HUES64 (cell line): ENCODE measurements around the gene TRMT61B.
A peak's percentile ranks its signal among the peaks of the same experiment; 100 is the strongest.

ENCODE experiments used
- H3K27ac ChIP-seq: 2 replicates; pipeline ENCODE4 v1.7.0; 2013; ENCODE audit warnings: low read depth, low read length, inconsistent platforms
- H3K27me3 ChIP-seq: 2 replicates; pipeline ENCODE4 v1.6.1; 2013; ENCODE audit warnings: mild to moderate bottlenecking, low read length; ENCODE audit not compliant: insufficient read depth
- H3K36me3 ChIP-seq: 2 replicates; pipeline ENCODE4 v1.6.1; 2013; ENCODE audit warnings: mild to moderate bottlenecking, low read length; ENCODE audit not compliant: insufficient read depth
- H3K4me1 ChIP-seq: 2 replicates; pipeline ENCODE4 v1.6.1; 2013; ENCODE audit warnings: mild to moderate bottlenecking, low read length, moderate library complexity; ENCODE audit not compliant: insufficient read depth
- H3K4me3 ChIP-seq: 2 replicates; pipeline ENCODE4 v1.5.1; 2013; ENCODE audit warnings: mild to moderate bottlenecking, low read length, moderate library complexity
- H3K9ac ChIP-seq: 2 replicates; pipeline ENCODE4 v1.6.1; 2013; ENCODE audit warnings: mild to moderate bottlenecking, low read depth, low read length
- H3K9me3 ChIP-seq: 2 replicates; pipeline ENCODE4 v1.6.1; 2013; ENCODE audit warnings: low read depth, low read length; ENCODE audit not compliant: insufficient read depth
- WGBS: fragments of 150-250, 120-280 bp; methylation state at CpG from one replicate; pipeline ENCODE4 v1.1.7; 2013; ENCODE audit warnings: missing lambda C conversion rate; 5-methylcytosine and 5-hydroxymethylcytosine counted together

Gene TRMT61B

GRCh38 chr2:28810384-28811285 is 59.5 kb downstream of the TRMT61B start, which contains the start of gene SPDYA:
Gene SPDYA (plus strand): TSS chr2:28810834. CDS start chr2:28816015, 5,181 bp downstream.
- 0 out of 2 replicates have a peak within 1 kb of the TSS, but pooled peaks have one; percentile 25 for H3K9ac ChIP-seq
- no peaks in the 10 kb centered on the region; the same call in 1 of the 2 replicates for H3K4me1 ChIP-seq
- H3K36me3 ChIP-seq = no peaks in the 10 kb centered on the region
- H3K27ac ChIP-seq = no peak within 1 kb of the TSS
- peak within 1 kb of the TSS; percentile 57 for H3K4me3 ChIP-seq
- H3K27me3 ChIP-seq = peaks cover 27% of the 10 kb centered on the region
- no peaks in the 10 kb centered on the region for H3K9me3 ChIP-seq
- WGBS = 17% methylated on average over 97 of the region's 97 CpGs

GRCh38 chr2:28809927-28810326 is 60.2 kb downstream of the TRMT61B start:
- Histone ChIP-seq H3K4me1 (no peaks in the 10 kb centered on the region; the same call in 1 of the 2 replicates), H3K4me3 (peak overlapping the region; percentile 57), H3K36me3 (no peaks in the 10 kb centered on the region), H3K27me3 (peaks cover 27% of the 10 kb centered on the region), H3K9ac (0 out of 2 replicates have a peak overlapping the region, but pooled peaks have one; percentile 25), H3K9me3 (no peaks in the 10 kb centered on the region), H3K27ac (no peak overlapping the region)
- WGBS = 77% methylated on average over 10 of the region's 10 CpGs

- Histone ChIP-seq H3K36me3 (peaks cover 52% of the 10 kb centered on the region), H3K27ac (no peak overlapping the region), H3K4me1 (no peaks in the 10 kb centered on the region), H3K9me3 (no peaks in the 10 kb centered on the region), H3K27me3 (no peaks in the 10 kb centered on the region), H3K9ac (no peak overlapping the region), H3K4me3 (no peak overlapping the region)
- 96% methylated on average over 3 of the region's 4 CpGs for whole genome bisulfite sequencing
Measured at GRCh38 chr2:28802975-28803429, 67.1 kb downstream of the TRMT61B start.

GRCh38 chr2:28801726-28802125 is 68.4 kb downstream of the TRMT61B start:
- Histone ChIP-seq H3K4me3 (no peak overlapping the region), H3K4me1 (no peaks in the 10 kb centered on the region), H3K27ac (no peak overlapping the region), H3K9ac (no peak overlapping the region), H3K9me3 (no peaks in the 10 kb centered on the region), H3K36me3 (peaks cover 64% of the 10 kb centered on the region), H3K27me3 (no peaks in the 10 kb centered on the region)
- WGBS = 95% methylated on average over 3 of the region's 3 CpGs
